Islet of Langerhans (tissue), 1 donor: ENCODE measurements around the gene ZPLD1.

Experiments used
- FAIRE-seq: peaks from one replicate; lab custom pipeline; 2011; peaks lifted over from hg19 to GRCh38; lab: Jason Lieb, UNC

The ZPLD1 gene

GRCh38 chr3:102434715-102435114, at the start of gene ZPLD1:
TSS of gene ZPLD1 (plus strand) at chr3:102435015. CDS start at chr3:102438488, 3,473 bp downstream.
- FAIRE-seq: no peak

DNA sequence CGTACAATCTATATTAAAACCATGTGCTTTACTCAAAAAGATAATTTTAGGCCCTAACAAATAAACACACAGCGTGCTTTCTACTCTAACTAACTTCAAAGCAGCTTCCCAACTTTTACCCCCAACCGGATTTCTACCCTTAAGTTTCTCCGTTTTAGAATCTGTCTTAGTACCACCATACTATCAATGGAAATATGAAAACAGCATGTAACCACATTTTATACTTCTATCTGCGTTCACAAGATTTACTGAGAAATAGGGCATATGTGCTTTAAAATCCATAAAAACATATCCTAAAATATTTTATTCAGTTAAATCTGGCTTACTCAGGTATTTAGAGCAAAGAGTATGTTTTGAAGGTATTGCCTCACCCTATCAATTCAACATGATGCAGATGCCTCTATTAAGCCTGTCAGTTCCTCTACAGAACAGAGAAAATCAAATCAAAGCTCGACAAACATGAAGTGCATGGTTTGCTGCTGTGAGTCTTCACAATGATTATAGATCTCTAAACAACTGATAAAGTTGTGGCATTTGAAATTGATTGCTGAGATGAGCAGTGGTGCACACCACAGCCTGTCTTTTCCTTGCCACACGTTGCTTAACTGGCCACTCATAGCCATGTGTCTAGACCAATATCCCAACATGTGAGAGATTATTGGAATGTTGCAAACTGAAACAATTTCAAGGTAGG, 44.5 kb upstream of the ZPLD1 start:
- FAIRE-seq: no peak

- FAIRE-seq: no peak
Measured at GRCh38 chr3:102390916-102391315, 43.9 kb upstream of the ZPLD1 start.

- FAIRE-seq: no peak
Measured at GRCh38 chr3:102391491-102391890, 43.3 kb upstream of the ZPLD1 start.

GRCh38 chr3:102394517-102394916, 40.3 kb upstream of the ZPLD1 start:
- FAIRE-seq: no peak

DNA sequence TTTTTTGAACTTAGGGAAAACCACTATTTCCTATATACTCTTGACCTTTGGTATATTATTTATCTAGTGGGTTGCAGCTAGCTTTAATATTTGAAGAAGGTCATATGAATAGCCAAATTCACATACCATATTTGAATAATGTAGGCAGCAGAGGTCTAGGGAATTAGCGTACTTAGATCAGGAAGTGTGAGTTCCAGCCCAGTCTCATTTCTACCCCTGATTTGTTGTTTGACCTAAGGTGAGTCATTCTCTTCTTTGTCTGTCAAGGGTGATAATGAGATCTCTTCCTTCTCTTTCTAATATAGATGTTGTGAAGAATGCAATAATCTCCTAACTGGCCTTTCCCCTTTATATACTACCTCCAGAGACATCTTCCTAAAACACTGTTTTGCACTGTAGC, 36.6 kb upstream of the ZPLD1 start:
- FAIRE-seq: no peak

GRCh38 chr3:102398666-102399065, 36.1 kb upstream of the ZPLD1 start:
- FAIRE-seq: no peak

- no peak for FAIRE-seq
Measured at GRCh38 chr3:102400142-102400541, 34.7 kb upstream of the ZPLD1 start.

DNA sequence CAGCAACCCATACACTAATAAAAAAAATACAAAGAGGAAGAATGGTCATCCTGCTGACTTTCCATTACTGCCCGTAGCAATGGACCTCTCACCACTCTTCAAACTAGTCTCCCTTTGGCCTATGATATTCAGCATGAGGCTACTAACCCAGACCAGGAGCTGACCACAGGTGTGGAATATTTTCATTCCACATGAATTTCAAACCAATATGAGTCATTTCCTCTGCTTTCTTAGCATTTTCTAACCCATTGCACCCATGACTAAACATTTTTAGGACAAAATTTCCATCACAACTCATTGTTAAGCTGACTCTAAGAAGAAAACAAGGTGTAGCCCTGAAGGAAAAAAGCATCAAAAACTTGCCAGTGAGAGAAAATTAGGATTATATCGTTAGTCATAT, 34.0 kb upstream of the ZPLD1 start:
- no peak for FAIRE-seq

DNA sequence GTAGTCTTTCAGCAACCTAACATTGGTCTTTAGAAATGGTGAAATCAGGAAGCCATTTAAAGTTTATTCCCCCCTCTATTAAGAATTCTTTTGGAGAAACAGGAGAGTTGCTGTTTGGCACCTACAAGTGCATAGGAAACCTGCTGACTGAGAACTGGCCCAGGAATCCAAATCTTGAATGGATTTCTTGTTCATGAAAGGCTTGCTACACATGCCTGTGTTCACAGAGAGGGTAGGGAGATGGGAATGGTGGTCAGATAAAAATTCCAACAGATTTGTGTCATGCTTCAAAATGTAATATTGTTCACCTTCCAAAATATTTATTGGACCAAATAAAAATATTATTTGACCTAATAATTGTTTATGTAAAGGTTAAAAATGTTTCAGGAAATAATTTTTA, 24.2 kb upstream of the ZPLD1 start:
- no peak for FAIRE-seq

DNA sequence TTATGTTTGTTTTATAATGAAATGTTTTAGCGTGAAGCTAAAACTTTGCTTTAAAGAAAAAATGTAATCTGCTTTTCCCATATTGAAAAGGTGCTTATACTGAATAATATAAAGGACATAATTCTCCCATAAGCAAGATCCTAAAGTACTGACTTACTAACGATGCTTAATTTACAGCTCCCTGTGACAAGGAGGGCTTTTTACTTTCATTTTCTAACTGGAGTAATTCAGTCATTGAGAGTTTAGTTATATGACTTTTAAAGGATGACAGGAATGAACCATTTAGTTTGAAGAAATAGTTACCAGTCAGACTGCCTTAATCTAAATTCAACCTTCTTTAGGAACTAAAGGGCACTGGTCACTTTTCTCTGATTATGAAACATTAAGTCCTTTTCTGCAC, 19.3 kb upstream of the ZPLD1 start:
- peak; percentile 5 for FAIRE-seq

DNA sequence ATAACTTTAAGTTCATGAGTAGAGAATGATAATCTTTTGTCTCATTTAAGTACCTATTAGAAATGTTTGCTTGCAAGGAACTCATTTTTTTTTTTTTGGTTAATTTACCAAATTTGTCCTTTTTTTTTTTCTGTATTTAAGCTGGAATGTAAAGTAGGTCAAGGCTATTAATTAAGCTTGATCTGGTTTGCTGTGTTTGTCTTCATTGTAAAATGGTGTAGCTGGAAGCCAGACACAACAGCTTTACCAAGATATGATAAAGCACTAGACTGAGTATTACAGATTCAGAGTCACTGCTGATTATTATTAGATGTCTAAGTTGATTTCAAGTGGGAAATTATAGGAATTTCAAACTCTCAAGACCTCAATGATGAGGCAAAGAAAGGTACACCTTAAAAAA, 15.0 kb upstream of the ZPLD1 start:
- peak; percentile 90 for FAIRE-seq

DNA sequence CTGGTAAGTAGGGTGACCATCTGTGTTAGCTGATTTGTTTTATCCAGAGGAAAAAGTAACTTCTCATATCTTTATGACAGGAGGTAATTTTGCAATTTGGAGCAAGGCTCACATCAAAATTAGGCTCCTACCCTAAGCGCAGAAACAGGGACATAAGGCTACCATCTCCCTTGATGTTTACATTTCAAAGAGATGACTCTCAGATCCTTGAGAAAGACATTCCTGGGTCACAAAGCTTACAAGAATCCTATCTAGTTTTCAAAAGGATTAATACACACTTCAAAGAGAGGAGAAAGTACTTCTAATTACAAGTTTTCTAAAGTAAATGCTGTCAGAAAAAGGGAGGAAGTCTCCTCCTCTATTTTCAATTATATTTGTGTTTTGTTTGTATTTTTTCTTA, 7.0 kb downstream of the ZPLD1 start:
- FAIRE-seq: no peak

DNA sequence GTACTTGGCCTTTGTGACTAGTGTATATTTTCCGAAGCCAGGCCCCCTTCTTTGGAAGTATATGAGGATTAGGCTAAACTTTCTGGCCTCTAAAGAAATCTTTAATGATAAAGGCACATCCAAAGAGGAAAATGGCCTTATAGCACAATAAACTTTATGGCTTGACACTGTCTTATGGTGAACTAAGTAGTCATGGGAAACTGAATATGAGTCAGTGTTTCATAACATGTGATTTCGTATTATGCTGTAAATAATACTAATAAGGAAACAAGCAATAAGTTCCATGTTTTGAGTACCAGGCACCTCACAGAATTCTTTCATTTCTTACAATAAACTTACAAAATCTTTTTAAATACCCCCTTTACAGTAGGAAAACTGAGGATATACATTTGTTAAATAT, 8.2 kb downstream of the ZPLD1 start:
- FAIRE-seq: no peak

DNA sequence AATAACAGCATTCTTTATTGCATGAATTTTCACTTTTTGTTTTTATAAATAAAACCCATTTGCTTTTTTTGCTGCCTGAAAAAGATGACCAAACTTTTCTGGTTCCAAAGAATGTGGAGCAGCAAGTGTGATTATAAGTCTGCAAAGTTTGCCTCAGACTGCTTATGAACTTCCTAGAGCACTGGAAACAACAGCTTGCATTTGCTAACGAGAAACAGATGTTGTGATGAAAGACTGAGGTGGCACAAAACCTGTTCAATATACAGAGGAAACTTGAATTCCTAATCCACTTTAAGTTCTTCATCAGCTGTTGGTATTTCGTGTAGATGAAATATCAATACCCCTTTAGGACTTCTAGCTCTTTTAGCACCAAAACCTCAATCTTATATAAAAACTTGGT, 9.3 kb downstream of the ZPLD1 start:
- no peak for FAIRE-seq

DNA sequence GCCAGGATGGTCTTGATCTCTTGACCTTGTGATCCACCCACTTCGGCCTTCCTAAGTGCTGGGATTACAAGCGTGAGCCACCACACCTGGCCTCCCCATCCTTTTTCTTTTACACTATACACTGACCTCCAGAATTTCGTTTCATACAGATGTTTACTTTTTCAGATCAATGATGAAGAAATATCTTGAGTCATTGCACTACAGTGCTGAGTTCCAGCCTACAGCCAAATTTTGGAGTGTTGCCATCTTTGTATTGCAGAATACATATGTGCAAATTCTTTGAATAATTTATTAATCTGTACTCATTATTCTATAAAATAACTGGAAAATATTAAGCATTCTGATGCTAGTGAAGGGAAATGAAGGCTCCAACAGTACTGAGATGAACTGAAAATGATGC, 12.5 kb downstream of the ZPLD1 start:
- no peak for FAIRE-seq

DNA sequence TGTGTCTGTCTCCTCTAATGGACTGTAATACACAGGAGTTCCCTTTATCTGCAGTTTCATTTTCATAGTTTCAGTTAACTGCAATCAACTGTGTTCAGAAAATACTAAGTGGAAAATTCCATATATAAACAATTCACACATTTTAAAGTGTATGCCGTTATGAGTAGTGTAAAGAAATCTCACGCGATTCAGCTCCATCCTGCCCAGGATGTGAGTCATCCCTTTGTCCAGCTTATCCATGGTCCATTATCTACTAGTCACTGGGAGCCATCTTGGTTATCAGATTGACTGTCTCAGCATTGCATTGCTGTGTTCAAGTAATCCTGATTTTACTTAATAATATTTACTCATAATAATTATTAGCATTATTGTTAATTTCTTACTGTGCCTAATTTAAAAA, 14.5 kb downstream of the ZPLD1 start:
- FAIRE-seq: no peak

GRCh38 chr3:102449930-102450329, 15.1 kb downstream of the ZPLD1 start:
- FAIRE-seq: no peak

DNA sequence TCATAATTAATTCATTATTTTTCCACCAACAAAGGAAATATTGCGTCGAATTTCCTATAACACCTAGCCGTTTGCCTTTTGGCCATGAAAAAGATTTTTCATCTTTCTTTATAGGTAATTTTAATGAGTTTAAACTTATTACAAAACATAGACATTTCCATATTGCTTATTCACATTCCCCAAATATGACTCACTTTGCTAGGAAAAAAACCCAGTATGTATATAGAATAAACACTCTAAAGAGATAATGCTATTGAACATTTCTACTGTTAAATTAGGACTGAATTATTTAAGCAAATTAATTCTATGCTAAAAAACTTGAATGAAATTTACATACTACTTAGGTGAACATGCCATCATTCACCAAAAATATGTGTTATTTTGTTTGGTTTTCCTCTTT, 16.2 kb downstream of the ZPLD1 start:
- FAIRE-seq: no peak

- no peak for FAIRE-seq
Measured at GRCh38 chr3:102451543-102451942, 16.7 kb downstream of the ZPLD1 start.

GRCh38 chr3:102454181-102454580, 19.4 kb downstream of the ZPLD1 start:
- FAIRE-seq: peak; percentile 95

- no peak for FAIRE-seq
Measured at GRCh38 chr3:102457644-102458043, 22.8 kb downstream of the ZPLD1 start.

GRCh38 chr3:102460579-102460978, 25.8 kb downstream of the ZPLD1 start:
- no peak for FAIRE-seq

- no peak for FAIRE-seq
Measured at GRCh38 chr3:102464261-102464660, 29.4 kb downstream of the ZPLD1 start.

GRCh38 chr3:102466001-102466400, 31.2 kb downstream of the ZPLD1 start:
- FAIRE-seq: no peak
